NK-92 treated with Interleukin-12 subunit alpha and Interleukin-12 subunit beta, amount 100 ng/mL, for 24 hours (cell line): ENCODE measurements around the gene BLOC1S4.

Source experiments
- DNase-seq: peaks from one replicate; lab custom pipeline; 2025; lab: John Stamatoyannopoulos, UW

Gene BLOC1S4

GRCh38 chr4:6764976-6765620 lies 49.1 kb downstream of the BLOC1S4 start:
- DNase-seq: no peak

GRCh38 chr4:6765703-6766102 lies 49.7 kb downstream of the BLOC1S4 start:
- no peak for DNase-seq
